Measurements from ENCODE around the gene P2RX1.

DNA sequence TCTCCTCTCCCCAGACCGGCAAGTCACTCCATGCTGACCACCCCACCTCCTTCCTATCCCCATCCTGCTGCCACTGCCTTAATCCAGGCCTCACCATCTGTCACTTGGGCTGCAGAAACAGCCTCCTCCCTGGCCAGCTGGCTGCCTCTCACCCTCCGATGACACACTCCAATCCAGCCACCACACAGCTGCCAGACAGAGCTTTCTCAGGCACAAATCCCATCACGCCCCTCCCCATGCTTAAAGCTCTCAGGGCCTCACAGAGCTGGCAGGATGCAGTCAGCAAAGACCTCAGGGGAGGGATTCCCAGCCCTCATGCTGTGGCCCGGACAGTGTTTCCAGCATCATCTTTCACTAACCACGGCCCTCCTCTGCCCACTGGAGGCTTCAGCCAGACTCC lies 37.1 kb downstream of the P2RX1 start:
- no peak for TF ChIP-seq POLR2A (IDR thresholded peaks at IDR 0.05)
- TF ChIP-seq, protein P1, sequence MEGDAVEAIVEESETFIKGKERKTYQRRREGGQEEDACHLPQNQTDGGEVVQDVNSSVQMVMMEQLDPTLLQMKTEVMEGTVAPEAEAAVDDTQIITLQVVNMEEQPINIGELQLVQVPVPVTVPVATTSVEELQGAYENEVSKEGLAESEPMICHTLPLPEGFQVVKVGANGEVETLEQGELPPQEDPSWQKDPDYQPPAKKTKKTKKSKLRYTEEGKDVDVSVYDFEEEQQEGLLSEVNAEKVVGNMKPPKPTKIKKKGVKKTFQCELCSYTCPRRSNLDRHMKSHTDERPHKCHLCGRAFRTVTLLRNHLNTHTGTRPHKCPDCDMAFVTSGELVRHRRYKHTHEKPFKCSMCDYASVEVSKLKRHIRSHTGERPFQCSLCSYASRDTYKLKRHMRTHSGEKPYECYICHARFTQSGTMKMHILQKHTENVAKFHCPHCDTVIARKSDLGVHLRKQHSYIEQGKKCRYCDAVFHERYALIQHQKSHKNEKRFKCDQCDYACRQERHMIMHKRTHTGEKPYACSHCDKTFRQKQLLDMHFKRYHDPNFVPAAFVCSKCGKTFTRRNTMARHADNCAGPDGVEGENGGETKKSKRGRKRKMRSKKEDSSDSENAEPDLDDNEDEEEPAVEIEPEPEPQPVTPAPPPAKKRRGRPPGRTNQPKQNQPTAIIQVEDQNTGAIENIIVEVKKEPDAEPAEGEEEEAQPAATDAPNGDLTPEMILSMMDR (IDR thresholded peaks at IDR 0.05), result no peak
- no peak for TF ChIP-seq EP300 (IDR thresholded peaks at IDR 0.05)

Data from suprapubic skin (tissue), 3 donors.